GM21723 (cell line): Measurements from ENCODE around the gene SDK1.

ENCODE experiments used
- ATAC-seq: cut with Tn5 transposase; IDR thresholded peaks from one replicate; pipeline ENCODE4 v1.9.1; 2021; ENCODE audit warnings: mild to moderate bottlenecking, moderate library complexity; ENCODE audit not compliant: unreplicated experiment

Gene SDK1

DNA sequence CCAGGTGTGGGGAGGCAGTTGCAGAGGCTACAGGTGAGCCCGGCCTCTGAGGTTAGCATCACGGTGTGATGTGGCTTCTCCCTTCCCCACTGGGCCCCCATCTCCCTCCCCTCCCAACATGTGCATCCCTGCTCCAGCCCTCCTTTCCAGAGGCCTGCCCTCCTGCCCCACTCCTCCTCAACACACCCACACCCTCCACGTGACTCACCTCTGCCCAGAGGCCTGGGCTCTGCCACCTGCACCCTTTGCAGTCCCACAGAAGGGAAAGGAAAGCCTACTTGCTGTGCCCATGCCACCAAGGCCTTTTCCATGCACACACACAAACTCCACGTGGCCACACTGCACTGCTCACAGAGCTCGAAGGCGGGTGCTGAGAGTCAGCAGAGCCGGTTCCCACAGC is 880.4 kb downstream of the SDK1 start:
- no peak for ATAC-seq

DNA sequence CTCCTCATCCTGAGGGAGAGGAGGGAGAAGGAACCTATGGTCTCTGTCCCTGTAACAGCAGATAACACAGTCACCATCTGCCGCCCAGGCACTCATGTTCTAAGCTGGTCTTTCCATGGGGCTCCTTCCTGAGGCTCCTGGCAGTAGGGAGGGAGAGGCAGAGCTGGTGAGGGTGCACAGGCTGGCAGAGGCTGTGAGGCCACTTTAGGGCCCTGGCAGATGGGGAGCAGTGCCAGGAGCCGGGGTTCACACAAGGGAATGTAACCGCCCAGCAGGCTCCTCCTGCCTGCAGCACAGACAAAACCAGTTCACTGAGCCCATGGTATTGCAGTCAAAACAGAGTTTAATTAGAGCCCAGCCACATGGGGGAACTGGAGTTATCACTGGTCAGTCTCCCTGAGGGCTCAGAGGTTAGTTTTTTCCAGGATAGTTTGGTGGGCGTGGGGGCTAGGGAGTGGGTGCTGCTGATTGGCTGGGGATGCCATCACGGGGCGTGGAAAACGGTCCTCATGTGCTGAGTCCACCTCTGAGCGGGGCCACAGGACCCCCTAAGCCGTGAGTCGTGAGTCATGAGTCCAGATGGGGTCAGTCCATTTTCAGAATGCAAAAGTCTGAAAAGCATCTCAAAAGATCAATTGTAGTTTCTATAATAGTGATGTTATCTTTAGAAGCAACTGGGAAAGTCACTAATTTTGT is 881.7 kb downstream of the SDK1 start:
- no peak for ATAC-seq

DNA sequence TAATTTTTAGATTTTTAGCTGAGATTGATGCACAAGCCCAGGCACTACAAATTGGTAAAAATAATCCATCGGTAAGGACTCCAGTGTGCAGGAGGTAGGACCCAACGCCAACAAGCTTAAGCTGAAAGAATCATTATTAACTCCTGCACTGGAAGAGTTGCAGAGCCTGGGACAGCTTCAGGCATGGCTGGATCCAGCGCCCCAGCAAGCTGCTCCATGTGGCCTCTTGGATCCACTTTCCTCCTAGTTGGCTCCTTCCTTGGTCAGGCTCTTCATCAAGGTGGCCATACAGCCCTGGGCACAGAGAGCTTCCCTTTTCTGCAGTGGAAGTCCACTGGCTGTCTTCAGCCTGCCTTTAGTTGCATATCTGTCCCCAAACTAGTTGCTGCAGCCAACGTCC is 883.6 kb downstream of the SDK1 start:
- no peak for ATAC-seq

GRCh38 chr7:4185136-4185535 is 884.1 kb downstream of the SDK1 start:
- ATAC-seq, result no peak

DNA sequence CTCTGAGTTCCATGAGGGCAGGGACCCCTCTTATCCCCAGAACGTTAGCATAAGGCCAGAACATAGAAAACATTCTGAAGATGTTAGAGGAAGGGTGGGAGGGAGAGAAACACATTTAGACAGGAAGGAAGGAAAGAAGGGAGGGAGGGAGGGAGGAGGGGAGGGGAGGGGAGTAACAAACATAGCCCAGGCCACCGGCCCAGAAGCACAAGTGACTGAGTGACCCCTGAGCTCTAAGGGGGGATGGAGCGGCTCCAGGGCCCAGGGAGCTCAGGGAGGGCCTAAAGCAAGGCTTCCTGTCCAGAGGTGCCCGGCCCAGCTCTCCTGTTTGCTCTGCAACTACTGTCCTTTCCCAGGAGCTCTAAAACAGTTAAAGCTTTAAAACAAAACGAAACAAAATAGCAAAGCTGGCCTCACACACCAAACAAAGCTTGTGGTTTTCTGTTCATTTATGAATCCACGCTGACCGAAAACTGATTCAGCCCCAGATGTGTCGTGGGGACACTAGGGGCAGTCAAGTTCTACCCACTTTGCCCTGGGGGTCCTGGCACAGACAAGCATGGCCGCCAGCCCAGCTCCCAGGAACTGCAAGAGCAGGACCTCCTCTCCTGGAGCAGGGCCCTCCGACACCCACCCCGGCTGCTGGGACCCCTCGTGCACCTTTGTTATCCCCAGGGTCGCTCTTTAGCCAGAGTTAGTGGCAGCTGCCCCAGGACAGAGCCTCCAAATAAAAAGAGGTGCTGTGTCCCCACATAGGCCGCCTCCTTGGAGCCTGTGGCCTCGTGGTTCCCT is 884.9 kb downstream of the SDK1 start:
- no peak for ATAC-seq

GRCh38 chr7:4186513-4186780 is 885.4 kb downstream of the SDK1 start:
- no peak for ATAC-seq

DNA sequence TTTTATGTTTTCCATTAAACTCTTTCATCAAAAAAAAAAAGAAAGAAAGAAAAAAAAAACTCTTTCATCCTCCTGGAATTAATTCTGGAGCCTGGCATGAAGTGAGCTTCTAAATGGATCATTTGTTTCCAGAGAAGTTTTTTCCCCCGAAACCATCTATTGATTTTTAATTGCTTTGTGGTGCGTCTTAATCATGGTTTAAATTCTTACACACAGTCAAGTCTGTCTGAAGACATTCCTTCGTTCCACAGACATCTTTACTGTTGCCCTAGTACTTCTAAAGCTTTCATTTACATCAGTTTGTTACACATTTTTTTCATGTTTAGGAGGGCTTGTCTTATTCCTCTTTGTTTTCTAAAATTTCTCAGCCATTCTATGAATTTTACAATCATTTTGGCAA is 887.6 kb downstream of the SDK1 start:
- ATAC-seq, result no peak

GRCh38 chr7:4189131-4189570 is 888.1 kb downstream of the SDK1 start:
- ATAC-seq, result no peak

GRCh38 chr7:4190010-4190981 is 889.2 kb downstream of the SDK1 start:
- no peak for ATAC-seq

GRCh38 chr7:4191046-4191445 is 890.0 kb downstream of the SDK1 start:
- ATAC-seq, result no peak

GRCh38 chr7:4191525-4191924 is 890.5 kb downstream of the SDK1 start:
- no peak for ATAC-seq

- ATAC-seq, result no peak
These were observed 894.6 kb downstream of the SDK1 start for GRCh38 chr7:4195660-4196059.

GRCh38 chr7:4196121-4196819 is 895.2 kb downstream of the SDK1 start:
- no peak for ATAC-seq

- no peak for ATAC-seq
These were observed 897.2 kb downstream of the SDK1 start for GRCh38 chr7:4198301-4198700.

- no peak for ATAC-seq
These were observed 899.6 kb downstream of the SDK1 start for GRCh38 chr7:4200546-4201094.

- ATAC-seq, result no peak
These were observed 900.5 kb downstream of the SDK1 start for GRCh38 chr7:4201566-4201965.

DNA sequence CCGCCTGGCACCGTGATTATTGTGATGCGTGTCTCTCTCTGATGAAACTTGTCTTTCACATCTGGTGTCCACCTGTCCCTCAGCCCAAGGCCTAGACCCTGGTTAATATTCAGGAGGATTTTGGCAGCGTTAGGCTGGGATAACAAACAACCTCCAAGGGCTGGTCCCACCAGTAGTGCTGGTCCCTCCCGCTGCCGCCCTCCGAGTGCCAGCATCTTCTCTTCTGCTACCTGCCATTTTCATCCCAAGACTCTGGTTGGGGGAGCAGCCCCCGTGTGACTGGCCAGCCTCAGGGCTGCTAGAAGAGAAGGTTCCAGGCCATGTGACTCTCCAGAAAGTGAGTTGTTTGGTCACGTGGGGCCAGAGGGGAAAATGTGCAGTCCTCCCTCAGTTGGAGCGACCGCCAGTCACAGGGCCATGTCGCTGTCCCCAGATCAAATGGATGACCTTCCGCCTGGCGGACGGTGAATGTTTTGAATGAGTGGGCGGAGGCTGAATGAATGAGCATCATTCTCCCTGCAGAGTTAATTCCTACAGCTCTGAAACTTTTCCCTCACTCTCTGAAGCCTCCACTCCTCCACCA is 901.2 kb downstream of the SDK1 start:
- ATAC-seq, result no peak

GRCh38 chr7:4202954-4203353 is 901.9 kb downstream of the SDK1 start:
- ATAC-seq, result no peak

- no peak for ATAC-seq
These were observed 902.8 kb downstream of the SDK1 start for GRCh38 chr7:4203626-4204512.
